ENCODE results near the gene IER3.

GRCh38 chr6:30709101-30709868 lies 35.1 kb downstream of the IER3 start:
- no peak for TF ChIP-seq CTCF (IDR thresholded peaks at IDR 0.05)
- TF ChIP-seq POLR2A (IDR thresholded peaks at IDR 0.05), result no peak

Data from stomach (tissue), 4 donors.